Upper lobe of left lung (tissue), 6 donors: Measurements from ENCODE around the gene MAP3K14. TPM values are rescaled to one million over a fixed set of nuclear protein-coding genes. Genes with fewer than 3 reads are reported as not detected.

ENCODE experiments used
- ATAC-seq, 2 donors: fragments of 200-7000 bp; cut with Tn5 transposase; one replicate each; pipeline ENCODE4 v1.9.1; 2022; ENCODE audit warnings: mild to moderate bottlenecking in 2 of 2, moderate library complexity in 2 of 2; ENCODE audit not compliant: low FRiP score in 2 of 2
- DNase-seq, 2 donors: peaks; one replicate each; pipeline ENCODE4 v3.0.0-alpha.2; 2019 to 2020
- H3K27ac ChIP-seq, 4 donors: fragments of 200-600 bp; sonication (generic); one replicate each; pipeline ENCODE4 v1.5.1; 2016 to 2019
- H3K27me3 ChIP-seq, 4 donors: fragments of 200-600 bp; sonication (generic); one replicate each; pipeline ENCODE4 v1.5.1; 2017 to 2019
- H3K36me3 ChIP-seq, 4 donors: fragments of 200-600 bp; sonication (generic); one replicate each; pipeline ENCODE4 v1.5.1; 2016 to 2019
- H3K4me1 ChIP-seq, 4 donors: fragments of 200-600 bp; sonication (generic); one replicate each; pipeline ENCODE4 v1.5.1; 2018 to 2019
- H3K4me3 ChIP-seq, 4 donors: fragments of 200-600 bp; sonication (generic); one replicate each; pipeline ENCODE4 v1.5.1; 2017 to 2019; ENCODE audit warnings: mild to moderate bottlenecking in 2 of 4, moderate library complexity in 1 of 4
- H3K9me3 ChIP-seq, 4 donors: fragments of 200-600 bp; sonication (generic); one replicate each; pipeline ENCODE4 v1.5.1; 2018 to 2019
- CTCF ChIP-seq, 6 experiments: fragments of 450-650 bp in 4 of 6; fragments of 200-600 bp in 2 of 6; sonication (generic) in 2 of 6; IDR thresholded peaks; one replicate each; pipeline ENCODE4 v1.5.1; 2016 to 2019; ENCODE audit warnings: antibody characterized with exemption in 6 of 6
- EP300 ChIP-seq, 4 donors: sonication (generic); formaldehyde crosslinking; IDR thresholded peaks; one replicate each; pipeline ENCODE4 v1.5.1; 2017; ENCODE audit warnings: antibody characterized with exemption in 4 of 4, control low read depth in 2 of 4
- POLR2A ChIP-seq, 4 donors: fragments of 450-650 bp; IDR thresholded peaks; one replicate each; pipeline ENCODE4 v1.5.1; 2016 to 2017; ENCODE audit warnings: antibody characterized with exemption in 4 of 4, mild to moderate bottlenecking in 2 of 4
- POLR2AphosphoS5 ChIP-seq, 2 donors: sonication (generic); formaldehyde crosslinking; IDR thresholded peaks; one replicate each; pipeline ENCODE4 v1.5.1; 2017; ENCODE audit warnings: antibody characterized with exemption in 2 of 2
- WGBS, 2 donors: methylation state at CpG; one replicate each; pipeline ENCODE4 v1.1.5; 2017 to 2018; 5-methylcytosine and 5-hydroxymethylcytosine counted together
- total RNA-seq, 6 donors: library from RNA; depleted of rRNA in 4 of 6; stranded (reverse); fragments of >200 nt in 4 of 6; gene quantifications; one replicate each; pipeline versions ENCODE4 v1.1.0 to v1.2.1, GENCODE V29; 2016 to 2021
- donor health status: DM: no; HTN: no; CAD: no; lungs with moderate emphysema.
- donor health status: DM: no; HTN: yes; CAD: no; lungs with severe emphysema.

MAP3K14 gene
- total RNA-seq, 6 donors from 2014 or later = 11.4 to 17.8 (median 13.5) TPM

- 13 to 56% methylated on average over 1 of the region's 1 CpG for WGBS, 2 donors
These were observed 4.2 kb upstream of the MAP3K14 start for GRCh38 chr17:45320931-45321461.

GRCh38 chr17:45320349-45320930, 3.6 kb upstream of the MAP3K14 start:
- DNase-seq = no peak
- H3K4me1 ChIP-seq = peaks cover 23 to 44% (median 35%) of the 10 kb centered on the region in 4 donors
- H3K27me3 ChIP-seq = no peaks in the 10 kb centered on the region
- TF ChIP-seq POLR2AphosphoS5 (IDR thresholded peaks at IDR 0.05) (no peak), POLR2A (IDR thresholded peaks at IDR 0.05) (no peak), CTCF (IDR thresholded peaks at IDR 0.05) (no peak), EP300 (IDR thresholded peaks at IDR 0.05) (no peak)
- no peaks in the 10 kb centered on the region for H3K9me3 ChIP-seq
- 86 to 95% methylated on average over 5 of the region's 5 CpGs for WGBS, 2 donors
- H3K36me3 ChIP-seq = no peaks in the 10 kb centered on the region
- ATAC-seq = no peak
- H3K4me3 ChIP-seq = no peak overlapping the region
- peak overlapping the region in 1 of 4 donors; percentile 37 for H3K27ac ChIP-seq

More at GRCh38 chr17:45320931-45321461, 4.2 kb upstream of the MAP3K14 start:
- Histone ChIP-seq H3K27me3 (no peaks in the 10 kb centered on the region), H3K4me3 (no peak overlapping the region), H3K36me3 (no peaks in the 10 kb centered on the region), H3K4me1 (peaks cover 19 to 38% (median 30%) of the 10 kb centered on the region in 4 donors), H3K9me3 (no peaks in the 10 kb centered on the region), H3K27ac (no peak overlapping the region)
- TF ChIP-seq CTCF (IDR thresholded peaks at IDR 0.05) (no peak), POLR2A (IDR thresholded peaks at IDR 0.05) (no peak), POLR2AphosphoS5 (IDR thresholded peaks at IDR 0.05) (no peak), EP300 (IDR thresholded peaks at IDR 0.05) (no peak)
- DNase-seq (no peak), ATAC-seq (peak in 1 of 2 donors; percentile 14)

DNA sequence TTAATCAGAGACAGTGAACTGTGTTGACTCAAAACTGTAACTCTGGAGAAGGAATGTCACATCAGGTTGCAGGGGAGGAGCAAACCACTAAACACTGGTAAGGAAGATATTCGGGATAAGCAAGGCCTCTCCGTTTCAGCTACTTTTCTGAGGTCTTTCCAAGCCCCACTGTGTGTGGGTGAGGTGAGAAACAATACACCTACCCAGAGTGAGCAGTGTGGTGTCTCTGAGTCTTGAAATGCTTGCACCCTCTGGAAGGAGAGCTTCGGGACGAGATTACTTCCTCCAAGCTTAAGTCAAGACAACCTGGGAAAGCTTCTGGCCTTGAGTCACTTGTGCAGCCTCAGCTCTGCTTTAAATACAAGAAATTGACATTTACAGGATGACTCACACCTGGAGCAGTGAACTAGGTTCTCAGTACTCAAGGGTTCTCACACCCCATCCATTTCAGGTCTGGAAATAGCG, 2.5 kb upstream of the MAP3K14 start:
- WGBS, 2 donors = 64 to 78% methylated on average over 5 of the region's 5 CpGs
- Histone ChIP-seq H3K27me3 (no peaks in the 10 kb centered on the region), H3K4me3 (no peak overlapping the region), H3K4me1 (peaks cover 35 to 56% (median 46%) of the 10 kb centered on the region in 4 donors), H3K9me3 (no peaks in the 10 kb centered on the region), H3K27ac (peak overlapping the region in 3 of 4 donors; percentile 57 to 98 (median 63)), H3K36me3 (no peaks in the 10 kb centered on the region)
- TF ChIP-seq EP300 (IDR thresholded peaks at IDR 0.05) (no peak), CTCF (IDR thresholded peaks at IDR 0.05) (no peak), POLR2A (IDR thresholded peaks at IDR 0.05) (no peak), POLR2AphosphoS5 (IDR thresholded peaks at IDR 0.05) (no peak)
- no peak for ATAC-seq
- DNase-seq = peak in 1 of 2 donors; percentile 54

GRCh38 chr17:45318561-45319230, 1.9 kb upstream of the MAP3K14 start:
- Histone ChIP-seq H3K4me3 (no peak overlapping the region), H3K4me1 (peaks cover 40 to 61% (median 51%) of the 10 kb centered on the region in 4 donors), H3K36me3 (no peaks in the 10 kb centered on the region), H3K27me3 (no peaks in the 10 kb centered on the region), H3K27ac (peak overlapping the region in 3 of 4 donors; percentile 57 to 98 (median 63)), H3K9me3 (no peaks in the 10 kb centered on the region)
- WGBS, 2 donors = 88 to 92% methylated on average over 7 of the region's 7 CpGs
- ATAC-seq (no peak), DNase-seq (no peak)
- no peak for TF ChIP-seq EP300 (IDR thresholded peaks at IDR 0.05)
- no peak for TF ChIP-seq POLR2AphosphoS5 (IDR thresholded peaks at IDR 0.05)
- TF ChIP-seq CTCF (IDR thresholded peaks at IDR 0.05) = no peak
- TF ChIP-seq POLR2A (IDR thresholded peaks at IDR 0.05) = no peak
